ENCODE measurements around the gene WTIP.

DNA sequence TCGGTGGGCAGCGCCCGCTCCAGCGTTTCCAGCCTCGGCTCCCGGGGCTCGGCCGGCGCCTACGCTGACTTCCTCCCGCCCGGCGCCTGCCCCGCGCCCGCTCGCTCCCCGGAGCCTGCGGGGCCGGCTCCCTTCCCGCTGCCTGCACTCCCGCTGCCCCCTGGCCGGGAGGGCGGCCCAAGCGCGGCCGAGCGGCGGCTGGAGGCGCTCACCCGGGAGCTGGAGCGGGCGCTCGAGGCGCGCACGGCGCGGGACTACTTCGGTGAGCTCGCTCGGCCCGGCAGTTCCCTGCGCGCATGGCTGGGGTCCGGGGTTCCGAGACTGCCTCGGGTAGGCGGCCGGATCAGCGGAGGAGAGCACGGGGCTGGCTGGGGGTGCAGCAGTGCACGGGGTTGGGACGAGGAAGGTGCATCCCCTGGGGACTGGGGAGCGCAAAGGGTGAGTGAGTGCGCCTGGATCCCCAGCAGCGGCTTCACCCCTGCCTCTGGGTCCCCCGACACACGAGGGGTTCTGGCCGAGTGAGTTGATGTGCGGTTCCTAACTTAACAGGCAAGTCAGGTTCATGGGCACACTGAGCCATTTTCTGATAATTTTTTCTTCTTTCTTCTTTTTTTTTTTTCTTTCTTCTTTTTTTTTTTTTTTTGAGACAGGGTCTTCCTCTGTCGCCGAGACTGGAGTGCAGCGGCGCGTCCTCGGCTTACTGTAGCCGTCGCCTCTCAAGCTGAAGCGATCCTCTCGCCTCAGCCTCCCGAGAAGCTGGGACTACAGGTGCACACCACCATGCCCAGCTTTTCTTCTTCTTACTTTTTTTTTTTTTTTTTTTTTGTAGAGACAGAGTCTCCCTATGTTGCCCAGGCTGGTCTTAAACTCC, 1.1 kb downstream of the WTIP start:
- TF ChIP-seq, protein P1, sequence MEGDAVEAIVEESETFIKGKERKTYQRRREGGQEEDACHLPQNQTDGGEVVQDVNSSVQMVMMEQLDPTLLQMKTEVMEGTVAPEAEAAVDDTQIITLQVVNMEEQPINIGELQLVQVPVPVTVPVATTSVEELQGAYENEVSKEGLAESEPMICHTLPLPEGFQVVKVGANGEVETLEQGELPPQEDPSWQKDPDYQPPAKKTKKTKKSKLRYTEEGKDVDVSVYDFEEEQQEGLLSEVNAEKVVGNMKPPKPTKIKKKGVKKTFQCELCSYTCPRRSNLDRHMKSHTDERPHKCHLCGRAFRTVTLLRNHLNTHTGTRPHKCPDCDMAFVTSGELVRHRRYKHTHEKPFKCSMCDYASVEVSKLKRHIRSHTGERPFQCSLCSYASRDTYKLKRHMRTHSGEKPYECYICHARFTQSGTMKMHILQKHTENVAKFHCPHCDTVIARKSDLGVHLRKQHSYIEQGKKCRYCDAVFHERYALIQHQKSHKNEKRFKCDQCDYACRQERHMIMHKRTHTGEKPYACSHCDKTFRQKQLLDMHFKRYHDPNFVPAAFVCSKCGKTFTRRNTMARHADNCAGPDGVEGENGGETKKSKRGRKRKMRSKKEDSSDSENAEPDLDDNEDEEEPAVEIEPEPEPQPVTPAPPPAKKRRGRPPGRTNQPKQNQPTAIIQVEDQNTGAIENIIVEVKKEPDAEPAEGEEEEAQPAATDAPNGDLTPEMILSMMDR (IDR thresholded peaks at IDR 0.05; ENCODE audit: low read length): no peak
- no peak for TF ChIP-seq EZH2 (IDR thresholded peaks at IDR 0.05; ENCODE audit: borderline replicate concordance, low read length)

Data from OCI-LY1 (cell line).